H1 (cell line): Measurements from ENCODE around the gene SRD5A3.

ENCODE experiments used
- EGR1 ChIP-seq: IDR thresholded peaks from 2 replicates; pipeline ENCODE4 v1.6.1; 2011; ENCODE audit warnings: low read depth, low read length, borderline replicate concordance
- EZH2 ChIP-seq: fragments of 200-600 bp; sonication (generic); IDR thresholded peaks from 2 replicates; pipeline ENCODE4 v1.7.1; 2012; ENCODE audit warnings: low read depth, mild to moderate bottlenecking, moderate library complexity, low read length, inconsistent platforms; ENCODE audit not compliant: severe bottlenecking
- HDAC2 ChIP-seq, 2 experiments: fragments of 300-600 bp in 1 of 2; sonication (generic) in 1 of 2; IDR thresholded peaks; 2 replicates each; pipeline ENCODE4 v1.6.1; 2011 to 2012; ENCODE audit warnings: low read depth in 2 of 2, low read length in 2 of 2, mild to moderate bottlenecking in 2 of 2, moderate library complexity in 2 of 2, borderline replicate concordance in 1 of 2, inconsistent platforms in 1 of 2
- NRF1 ChIP-seq: IDR thresholded peaks from 2 replicates; pipeline ENCODE4 v1.6.1; 2011; ENCODE audit warnings: mild to moderate bottlenecking, low read depth, low read length, improper control_type of control experiment
- POLR2AphosphoS5 ChIP-seq: IDR thresholded peaks from 2 replicates; pipeline ENCODE4 v1.6.1; 2011; ENCODE audit warnings: low read depth, low read length
- SIN3A ChIP-seq, 2 experiments: IDR thresholded peaks in 1 of 2; conservative IDR thresholded peaks in 1 of 2; 2 replicates each; pipeline ENCODE4 v1.6.1; 2011 to 2012; ENCODE audit warnings: low read length in 2 of 2, improper control_type of control experiment in 1 of 2, low read depth in 1 of 2, mild to moderate bottlenecking in 1 of 2
- TAF1 ChIP-seq: IDR thresholded peaks from 2 replicates; pipeline ENCODE4 v1.6.1; 2011; ENCODE audit warnings: mild to moderate bottlenecking, low read depth, low read length
- TEAD4 ChIP-seq: IDR thresholded peaks from 2 replicates; pipeline ENCODE4 v1.6.1; 2012; ENCODE audit warnings: low read depth, low read length, inconsistent platforms, mixed read lengths
- ZNF274 ChIP-seq: IDR thresholded peaks from 2 replicates; pipeline ENCODE4 v1.7.0; 2012; ENCODE audit warnings: low read length, borderline replicate concordance; ENCODE audit errors: extremely low read depth
- TF ChIP-seq, protein P1 (sequence below): IDR thresholded peaks from 2 replicates; pipeline ENCODE4 v1.6.1; 2012; ENCODE audit warnings: low read length, inconsistent platforms
- TF ChIP-seq, protein P2 (sequence below), 3 experiments: IDR thresholded peaks; 1 replicate in 2 of 3; 2 replicates in 1 of 3; pipeline versions ENCODE4 v1.5.1 to v1.6.1; 2011; ENCODE audit warnings: low read length in 3 of 3, mild to moderate bottlenecking in 3 of 3, inconsistent platforms in 2 of 3, low read depth in 1 of 3, moderate library complexity in 1 of 3; ENCODE audit not compliant: insufficient read depth in 1 of 3; ENCODE audit errors: control extremely low read depth in 1 of 3

DNA sequence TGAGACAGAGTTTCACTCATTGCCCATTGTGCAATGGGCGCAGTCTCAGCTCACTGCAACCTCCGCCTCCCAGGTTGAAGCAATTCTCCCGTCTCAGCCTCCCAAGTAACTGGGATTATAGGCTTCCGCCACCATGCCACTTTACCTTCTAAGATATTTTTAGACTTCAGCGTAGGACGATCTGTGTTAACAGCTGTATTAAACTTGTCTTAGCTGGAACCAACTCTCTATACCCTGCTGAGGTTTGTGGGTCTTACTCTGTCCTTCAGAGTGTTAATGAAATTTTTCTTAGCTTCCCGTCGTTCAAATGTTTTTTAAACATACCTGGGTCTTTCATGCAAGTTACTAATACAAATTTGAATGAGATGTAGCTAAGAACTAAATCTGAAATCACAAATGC lies 64.4 kb downstream of the SRD5A3 start:
- TF ChIP-seq, protein P1, sequence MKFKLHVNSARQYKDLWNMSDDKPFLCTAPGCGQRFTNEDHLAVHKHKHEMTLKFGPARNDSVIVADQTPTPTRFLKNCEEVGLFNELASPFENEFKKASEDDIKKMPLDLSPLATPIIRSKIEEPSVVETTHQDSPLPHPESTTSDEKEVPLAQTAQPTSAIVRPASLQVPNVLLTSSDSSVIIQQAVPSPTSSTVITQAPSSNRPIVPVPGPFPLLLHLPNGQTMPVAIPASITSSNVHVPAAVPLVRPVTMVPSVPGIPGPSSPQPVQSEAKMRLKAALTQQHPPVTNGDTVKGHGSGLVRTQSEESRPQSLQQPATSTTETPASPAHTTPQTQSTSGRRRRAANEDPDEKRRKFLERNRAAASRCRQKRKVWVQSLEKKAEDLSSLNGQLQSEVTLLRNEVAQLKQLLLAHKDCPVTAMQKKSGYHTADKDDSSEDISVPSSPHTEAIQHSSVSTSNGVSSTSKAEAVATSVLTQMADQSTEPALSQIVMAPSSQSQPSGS: no peak
- TF ChIP-seq, protein P2, sequence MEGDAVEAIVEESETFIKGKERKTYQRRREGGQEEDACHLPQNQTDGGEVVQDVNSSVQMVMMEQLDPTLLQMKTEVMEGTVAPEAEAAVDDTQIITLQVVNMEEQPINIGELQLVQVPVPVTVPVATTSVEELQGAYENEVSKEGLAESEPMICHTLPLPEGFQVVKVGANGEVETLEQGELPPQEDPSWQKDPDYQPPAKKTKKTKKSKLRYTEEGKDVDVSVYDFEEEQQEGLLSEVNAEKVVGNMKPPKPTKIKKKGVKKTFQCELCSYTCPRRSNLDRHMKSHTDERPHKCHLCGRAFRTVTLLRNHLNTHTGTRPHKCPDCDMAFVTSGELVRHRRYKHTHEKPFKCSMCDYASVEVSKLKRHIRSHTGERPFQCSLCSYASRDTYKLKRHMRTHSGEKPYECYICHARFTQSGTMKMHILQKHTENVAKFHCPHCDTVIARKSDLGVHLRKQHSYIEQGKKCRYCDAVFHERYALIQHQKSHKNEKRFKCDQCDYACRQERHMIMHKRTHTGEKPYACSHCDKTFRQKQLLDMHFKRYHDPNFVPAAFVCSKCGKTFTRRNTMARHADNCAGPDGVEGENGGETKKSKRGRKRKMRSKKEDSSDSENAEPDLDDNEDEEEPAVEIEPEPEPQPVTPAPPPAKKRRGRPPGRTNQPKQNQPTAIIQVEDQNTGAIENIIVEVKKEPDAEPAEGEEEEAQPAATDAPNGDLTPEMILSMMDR (IDR thresholded peaks at IDR 0.05; ENCODE audit: control extremely low read depth in 1 of 3, insufficient read depth in 1 of 3, low read depth in 1 of 3, low read length in 3 of 3): no peak
- TF ChIP-seq HDAC2 (IDR thresholded peaks at IDR 0.05; ENCODE audit: borderline replicate concordance in 1 of 2, low read depth in 2 of 2, low read length in 2 of 2) (no peak), POLR2AphosphoS5 (no peak), EGR1 (no peak), EZH2 (no peak), ZNF274 (no peak), TEAD4 (no peak), NRF1 (no peak), SIN3A (conservative IDR thresholded peaks at IDR 0.05 in 1 of 2, IDR thresholded peaks at IDR 0.05 in 1 of 2; ENCODE audit: low read depth in 1 of 2, low read length in 2 of 2) (no peak), TAF1 (no peak)
